GM18907 (cell line): Measurements from ENCODE around the gene MEG3.
"Not testable (repeated sequence)": the region's sequence is repeated elsewhere in the genome, so short reads cannot be mapped to it uniquely, and the experiment has no call there.

Experiments used
- ATAC-seq: cut with Tn5 transposase; IDR thresholded peaks from one replicate; pipeline ENCODE4 v1.9.1; 2021; ENCODE audit warnings: mild to moderate bottlenecking, moderate library complexity; ENCODE audit not compliant: unreplicated experiment

The MEG3 gene

DNA sequence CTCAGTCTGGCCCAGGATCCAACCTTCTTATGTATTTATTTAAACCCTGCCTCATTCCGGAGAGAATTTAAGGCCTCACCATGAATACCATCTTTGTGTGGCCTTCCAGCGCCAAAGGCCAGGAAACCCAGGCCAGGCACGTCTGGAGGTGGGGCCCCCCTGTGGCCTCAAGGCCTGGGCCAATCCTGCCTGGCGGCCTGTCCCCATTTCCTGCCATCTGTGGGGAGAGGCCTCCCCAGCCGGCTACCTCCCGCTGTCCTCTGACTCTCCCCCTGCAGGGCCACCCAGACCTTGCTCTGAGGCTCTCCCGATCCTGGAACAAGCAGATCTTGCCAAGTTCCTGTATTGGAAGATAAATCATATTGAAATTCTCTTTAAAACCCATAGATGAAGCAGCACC is 37.4 kb upstream of the MEG3 start:
- no peak for ATAC-seq

- ATAC-seq, result no peak
Measured at GRCh38 chr14:100788942-100789341, 37.0 kb upstream of the MEG3 start.

GRCh38 chr14:100789460-100790417 is 36.2 kb upstream of the MEG3 start:
- ATAC-seq, result no peak

GRCh38 chr14:100790502-100791347 is 35.2 kb upstream of the MEG3 start:
- no peak for ATAC-seq

DNA sequence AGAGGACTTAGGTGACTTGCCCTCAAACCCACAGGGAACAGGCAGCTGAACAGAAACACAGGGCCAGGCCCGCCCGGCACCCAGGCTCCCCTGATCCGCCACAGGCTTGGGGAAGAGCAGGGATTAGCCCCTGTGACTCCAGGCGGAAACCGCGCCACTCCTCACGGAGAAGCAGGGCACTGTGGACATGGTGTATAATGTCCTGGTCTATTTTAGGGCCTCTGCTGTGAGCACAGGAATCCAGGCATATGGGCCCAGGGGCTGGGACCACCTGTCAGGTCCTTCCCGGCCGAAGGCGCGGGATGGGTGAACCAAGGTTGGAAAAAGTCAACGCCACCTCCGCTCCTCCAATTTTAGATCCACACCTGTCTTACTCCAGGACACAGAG is 34.6 kb upstream of the MEG3 start:
- ATAC-seq, result no peak

DNA sequence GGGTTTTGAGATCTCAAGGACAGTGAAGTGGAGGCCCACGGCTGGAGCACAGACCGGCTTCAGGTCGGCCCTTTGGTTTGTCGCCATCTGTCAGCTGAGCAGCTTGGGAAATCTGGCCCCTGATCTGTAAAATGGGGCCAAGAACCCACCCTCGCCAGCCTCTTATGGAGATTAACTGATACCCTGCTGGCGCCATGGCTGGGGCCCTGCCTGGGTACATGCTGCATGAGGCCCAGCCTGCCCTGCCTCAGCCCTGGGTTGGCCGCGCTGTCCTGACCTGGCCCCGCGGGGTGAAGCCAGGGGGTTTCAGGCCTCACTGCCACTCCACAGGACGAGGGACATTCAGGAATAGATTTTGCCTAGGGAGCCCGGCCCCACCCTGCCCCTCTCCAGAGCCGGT is 33.9 kb upstream of the MEG3 start:
- ATAC-seq, result no peak

- ATAC-seq, result no peak
Measured at GRCh38 chr14:100796946-100797345, 29.0 kb upstream of the MEG3 start.

- no peak for ATAC-seq
Measured at GRCh38 chr14:100800041-100800440, 25.9 kb upstream of the MEG3 start.

DNA sequence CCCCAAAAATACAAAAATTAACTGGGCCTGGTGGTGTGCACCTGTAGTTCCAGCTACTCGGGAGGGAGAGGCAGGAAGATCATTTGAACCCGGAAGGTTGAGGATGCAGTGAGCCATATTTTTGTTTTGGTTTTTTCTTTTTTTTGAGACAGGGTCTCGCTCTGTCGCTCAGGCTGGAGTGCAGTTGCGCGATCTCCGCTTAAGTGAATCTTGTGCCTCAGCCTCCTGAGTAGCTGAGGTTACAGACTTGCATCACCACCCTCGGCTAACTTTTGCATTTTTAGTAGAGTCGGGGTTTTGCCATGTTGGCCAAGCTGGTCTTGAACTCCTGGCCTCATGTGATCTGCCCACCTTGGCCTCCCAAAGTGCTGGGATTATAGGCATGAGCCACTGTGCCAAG is 24.5 kb upstream of the MEG3 start:
- not testable (repeated sequence) for ATAC-seq

DNA sequence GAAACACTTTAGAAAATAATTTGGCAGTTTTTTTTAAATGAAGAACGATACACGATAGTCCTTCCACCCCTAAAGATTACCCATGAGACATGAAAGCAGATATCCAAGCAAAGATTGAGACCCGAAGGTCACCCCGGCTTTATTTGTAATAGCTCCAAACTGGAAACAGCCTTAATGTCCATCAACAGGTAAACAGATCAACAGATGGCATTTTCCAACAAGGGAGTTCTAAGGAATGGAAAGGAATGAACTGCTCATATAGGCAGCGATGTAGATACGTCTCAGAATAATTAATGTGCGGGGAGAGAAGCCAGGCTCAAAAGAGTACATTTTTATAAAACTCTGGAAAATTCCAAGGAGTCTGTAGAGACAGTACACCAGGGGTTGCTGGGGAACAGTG is 23.7 kb upstream of the MEG3 start:
- ATAC-seq, result no peak

GRCh38 chr14:100802766-100803165 is 23.2 kb upstream of the MEG3 start:
- no peak for ATAC-seq

- no peak for ATAC-seq
Measured at GRCh38 chr14:100803226-100803625, 22.7 kb upstream of the MEG3 start.

GRCh38 chr14:100803676-100804075 is 22.2 kb upstream of the MEG3 start:
- ATAC-seq, result no peak

DNA sequence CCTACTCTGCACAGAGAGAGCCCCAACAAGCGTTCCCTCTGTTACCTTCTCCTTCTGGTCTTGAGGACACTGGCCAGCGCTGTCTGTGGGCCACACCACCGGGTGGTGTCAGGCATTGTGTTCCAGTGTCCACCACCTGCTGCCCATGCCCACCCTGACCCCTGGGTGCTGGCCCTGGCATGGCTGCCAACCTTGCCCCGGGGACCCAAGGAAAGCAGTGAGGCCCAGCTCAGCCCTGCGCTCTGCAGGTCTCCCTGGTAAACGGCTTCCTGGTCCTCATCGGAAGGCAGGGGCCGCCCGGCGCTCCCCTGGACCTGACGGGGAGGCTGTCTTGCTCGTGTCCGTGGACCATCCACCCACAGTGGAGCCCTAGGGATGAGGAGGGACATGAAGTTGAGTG is 21.8 kb upstream of the MEG3 start:
- ATAC-seq, result no peak

- no peak for ATAC-seq
Measured at GRCh38 chr14:100804558-100805309, 21.2 kb upstream of the MEG3 start.

- ATAC-seq, result no peak
Measured at GRCh38 chr14:100806386-100806785, 19.5 kb upstream of the MEG3 start.

DNA sequence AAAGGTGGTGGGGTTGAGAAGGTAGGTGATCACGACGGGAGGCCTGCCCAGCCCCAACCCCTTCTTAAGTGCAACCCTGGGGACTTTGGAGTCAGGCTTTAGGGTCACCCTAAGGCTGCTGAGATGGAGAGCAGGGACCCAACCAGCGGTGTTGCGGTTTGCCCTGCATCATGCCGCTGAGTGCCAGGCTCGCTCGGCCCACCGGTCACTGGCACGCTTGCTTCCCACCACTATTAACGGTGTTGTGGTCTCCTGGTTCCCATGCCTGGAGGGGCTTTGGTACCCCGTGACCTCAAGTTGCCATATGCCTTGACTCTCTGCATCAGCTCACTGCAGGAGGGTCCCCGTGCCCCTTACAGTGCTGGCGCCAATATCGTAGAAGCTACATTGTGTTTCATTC is 18.4 kb upstream of the MEG3 start:
- no peak for ATAC-seq

GRCh38 chr14:100807979-100808734 is 17.8 kb upstream of the MEG3 start:
- no peak for ATAC-seq

GRCh38 chr14:100810435-100810834 is 15.5 kb upstream of the MEG3 start:
- no peak for ATAC-seq

DNA sequence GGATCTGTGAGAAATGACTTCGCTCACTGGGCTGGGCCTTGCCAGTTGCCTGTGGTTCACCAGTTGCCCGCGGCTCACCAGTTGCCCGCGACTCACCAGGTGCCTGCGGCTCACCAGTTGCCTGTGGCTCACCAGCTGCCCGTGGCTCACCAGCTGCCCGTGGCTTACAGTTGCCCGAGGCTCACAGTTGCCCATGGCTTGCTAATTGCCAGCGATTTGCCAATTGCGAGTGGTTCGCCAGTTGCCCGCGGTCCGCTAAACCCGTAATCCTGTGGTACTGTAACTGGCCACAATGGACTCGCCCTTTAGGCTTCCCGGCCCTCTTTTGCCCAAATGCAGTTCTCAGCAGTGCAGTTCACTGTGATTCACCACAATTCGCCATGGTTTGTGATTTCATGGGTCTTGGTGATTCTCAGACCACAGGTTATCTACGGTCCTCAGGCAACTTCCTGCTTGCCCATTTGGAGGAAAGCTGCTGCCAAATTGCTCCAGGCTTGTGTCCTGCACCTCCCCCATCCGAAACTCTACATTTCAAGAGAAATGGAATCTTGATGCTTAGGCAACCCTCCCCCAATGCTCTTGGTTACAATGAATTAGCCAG is 15.0 kb upstream of the MEG3 start:
- no peak for ATAC-seq
